Adrenal gland (tissue), 12 donors: ENCODE results near the gene MIER3. TPM values are rescaled to one million over a fixed set of nuclear protein-coding genes. Genes with fewer than 3 reads are reported as not detected.

Experiments used
- DNase-seq, 7 donors: peaks; one replicate each; pipeline ENCODE4 v3.0.0-alpha.2; 2019 to 2020
- H3K27ac ChIP-seq, 5 donors: fragments of 200-600 bp; sonication (generic) in 4 of 5; 1 replicate in 3 of 5; 2 replicates in 2 of 5; pipeline versions ENCODE4 v1.5.1 to v1.8.0; 2016 to 2020; ENCODE audit warnings: mild to moderate bottlenecking in 1 of 5
- H3K27me3 ChIP-seq: fragments of 200-600 bp; 2 replicates; pipeline ENCODE4 v1.8.0; 2021
- H3K36me3 ChIP-seq, 2 donors: fragments of 200-600 bp; replicated peaks in 1 of 2; 1 replicate in 1 of 2; 2 replicates in 1 of 2; pipeline versions ENCODE4 v1.5.1 to v1.8.0; 2018 to 2022
- H3K4me1 ChIP-seq, 2 donors: fragments of 200-600 bp; replicated peaks in 1 of 2; 1 replicate in 1 of 2; 2 replicates in 1 of 2; pipeline versions ENCODE4 v1.5.1 to v1.8.0; 2018 to 2021
- H3K4me3 ChIP-seq, 4 donors: fragments of 200-600 bp; sonication (generic) in 3 of 4; one replicate each; pipeline ENCODE4 v1.5.1; 2016 to 2018
- H3K9me3 ChIP-seq, 3 donors: fragments of 200-600 bp; sonication (generic) in 1 of 3; replicated peaks in 1 of 3; 1 replicate in 2 of 3; 2 replicates in 1 of 3; pipeline versions ENCODE4 v1.5.1 to v1.8.0; 2016 to 2021
- POLR2A ChIP-seq, 2 donors: fragments of 450-650 bp; IDR thresholded peaks; one replicate each; pipeline ENCODE4 v1.6.1; 2017; ENCODE audit warnings: antibody characterized with exemption in 2 of 2, mild to moderate bottlenecking in 2 of 2, moderate library complexity in 1 of 2
- WGBS, 4 donors: extraction: QIAGEN DNeasy Blood & Tissue Kit in 2 of 4; methylation state at CpG; one replicate each; pipeline versions ENCODE4 v1.1.5 to v1.1.7; 2013 to 2017; 5-methylcytosine and 5-hydroxymethylcytosine counted together
- intact Hi-C, 2 donors: fragments of 100-400 bp; cut with DNase I; formaldehyde crosslinking; loops; one replicate each; pipeline versions ENCODE4 v1.14.1 to v1.15.0; 2022 to 2023
- polyA plus RNA-seq, 3 donors: library from polyadenylated mRNA; stranded (reverse); fragments of 200-250 nt in 2 of 3; fragments of 350-450 nt in 1 of 3; fragmentation: Illumina TruSeq in 1 of 3; extraction: RNeasy Lipid Tissue Mini Kit (QIAGEN cat#74804) in 1 of 3; gene quantifications; one replicate each; pipeline ENCODE4 v1.2.3, GENCODE V29; 2013 to 2014
- total RNA-seq, 9 donors: library from RNA; depleted of rRNA in 4 of 9; stranded (reverse); fragments of >200 nt in 4 of 9; fragments of 120-200 nt in 1 of 9; fragmentation: NEBNext Ultra II Directional in 1 of 9; extraction: Animal tissue kit (Norgen Biotek cat#: 25700) in 1 of 9; gene quantifications; one replicate each; pipeline versions ENCODE4 v1.1.0 to v1.2.4, GENCODE V29; 2013 to 2023
- TF ChIP-seq, protein P1 (sequence below), 6 experiments: fragments of 450-650 bp in 4 of 6; fragments of 200-600 bp in 2 of 6; sonication (generic) in 1 of 6; IDR thresholded peaks; 1 replicate in 5 of 6; 2 replicates in 1 of 6; pipeline versions ENCODE4 v1.5.1 to v1.8.0; 2016 to 2021; ENCODE audit warnings: antibody characterized with exemption in 6 of 6, mild to moderate bottlenecking in 2 of 6, moderate library complexity in 1 of 6
- donor health status: healthy with polysubstance abuse.
- donor health status: Bipolar disorder and iron deficiency.
- donor health status: DM: yes; HTN: yes; CAD: no.
- donor health status: DM: no; HTN: no; CAD: no.
- donor health status: DM: no; HTN: no; CAD: no.
- donor health status: DM: yes; HTN: yes; CAD: no.

The MIER3 gene
- total and polyA plus RNA-seq, 12 donors, result 5.1 to 30.2 (median 19.1) TPM

DNA sequence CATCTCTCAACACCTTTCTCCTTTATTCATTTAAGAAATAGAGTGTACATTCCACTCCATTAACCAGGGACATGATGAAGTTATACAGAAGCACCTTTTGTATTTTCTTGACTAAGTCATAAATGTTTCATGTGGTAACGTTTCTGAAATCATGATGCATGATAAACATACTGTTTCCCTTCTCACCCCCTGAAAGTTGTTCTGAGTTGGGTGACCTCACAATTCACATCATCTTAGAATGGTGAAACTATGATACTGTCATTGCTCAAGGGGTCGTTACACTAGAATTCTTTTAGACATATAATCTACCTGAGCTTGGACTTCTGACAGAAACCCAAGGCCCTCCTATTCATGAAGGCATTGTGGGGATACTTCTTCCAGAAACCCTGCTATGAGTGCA, 37.8 kb upstream of the MIER3 start:
- intact Hi-C loops, result no loop called here
- H3K9me3 ChIP-seq, result no peaks in the 10 kb centered on the region
- TF ChIP-seq, protein P1, sequence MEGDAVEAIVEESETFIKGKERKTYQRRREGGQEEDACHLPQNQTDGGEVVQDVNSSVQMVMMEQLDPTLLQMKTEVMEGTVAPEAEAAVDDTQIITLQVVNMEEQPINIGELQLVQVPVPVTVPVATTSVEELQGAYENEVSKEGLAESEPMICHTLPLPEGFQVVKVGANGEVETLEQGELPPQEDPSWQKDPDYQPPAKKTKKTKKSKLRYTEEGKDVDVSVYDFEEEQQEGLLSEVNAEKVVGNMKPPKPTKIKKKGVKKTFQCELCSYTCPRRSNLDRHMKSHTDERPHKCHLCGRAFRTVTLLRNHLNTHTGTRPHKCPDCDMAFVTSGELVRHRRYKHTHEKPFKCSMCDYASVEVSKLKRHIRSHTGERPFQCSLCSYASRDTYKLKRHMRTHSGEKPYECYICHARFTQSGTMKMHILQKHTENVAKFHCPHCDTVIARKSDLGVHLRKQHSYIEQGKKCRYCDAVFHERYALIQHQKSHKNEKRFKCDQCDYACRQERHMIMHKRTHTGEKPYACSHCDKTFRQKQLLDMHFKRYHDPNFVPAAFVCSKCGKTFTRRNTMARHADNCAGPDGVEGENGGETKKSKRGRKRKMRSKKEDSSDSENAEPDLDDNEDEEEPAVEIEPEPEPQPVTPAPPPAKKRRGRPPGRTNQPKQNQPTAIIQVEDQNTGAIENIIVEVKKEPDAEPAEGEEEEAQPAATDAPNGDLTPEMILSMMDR (IDR thresholded peaks at IDR 0.05), result no peak
- no peak for TF ChIP-seq POLR2A (IDR thresholded peaks at IDR 0.05)
- no peak overlapping the region for H3K4me3 ChIP-seq
- H3K27ac ChIP-seq, result no peak overlapping the region
- no peaks in the 10 kb centered on the region for H3K36me3 ChIP-seq
- 58 to 80% (median 72%) methylated on average over 2 of the region's 2 CpGs for WGBS, 4 donors
- H3K4me1 ChIP-seq, result no peaks in the 10 kb centered on the region
- no peaks in the 10 kb centered on the region for H3K27me3 ChIP-seq
- no peak for DNase-seq

DNA sequence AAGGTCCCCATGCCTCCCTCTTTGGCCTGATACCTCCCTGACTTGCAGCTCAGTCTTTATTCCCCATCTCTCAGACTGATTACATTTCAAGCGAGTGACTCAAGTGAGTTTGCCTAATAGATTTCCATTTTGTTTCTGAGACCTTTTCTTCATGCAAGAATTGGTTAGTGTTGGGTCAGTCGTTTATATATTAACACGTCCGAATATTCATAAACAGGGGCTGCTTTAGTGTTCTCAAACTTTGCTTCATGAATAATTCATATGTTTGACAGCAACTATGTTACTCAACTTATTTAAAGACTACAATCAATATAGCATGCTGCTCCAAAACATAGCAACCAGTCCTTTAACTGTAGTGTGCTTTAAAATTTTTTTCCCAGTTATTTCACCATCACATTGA, 36.6 kb upstream of the MIER3 start:
- no peaks in the 10 kb centered on the region for H3K9me3 ChIP-seq
- 81 to 84% (median 84%) methylated on average over 4 of the region's 4 CpGs for whole genome bisulfite sequencing, 4 donors
- intact Hi-C loops, result no loop called here
- no peaks in the 10 kb centered on the region for H3K4me1 ChIP-seq
- no peak overlapping the region for H3K4me3 ChIP-seq
- TF ChIP-seq, protein P1 (IDR thresholded peaks at IDR 0.05), result no peak
- TF ChIP-seq POLR2A (IDR thresholded peaks at IDR 0.05), result no peak
- H3K36me3 ChIP-seq, result no peaks in the 10 kb centered on the region
- H3K27ac ChIP-seq, result no peak overlapping the region
- DNase-seq, result no peak
- H3K27me3 ChIP-seq, result no peaks in the 10 kb centered on the region

DNA sequence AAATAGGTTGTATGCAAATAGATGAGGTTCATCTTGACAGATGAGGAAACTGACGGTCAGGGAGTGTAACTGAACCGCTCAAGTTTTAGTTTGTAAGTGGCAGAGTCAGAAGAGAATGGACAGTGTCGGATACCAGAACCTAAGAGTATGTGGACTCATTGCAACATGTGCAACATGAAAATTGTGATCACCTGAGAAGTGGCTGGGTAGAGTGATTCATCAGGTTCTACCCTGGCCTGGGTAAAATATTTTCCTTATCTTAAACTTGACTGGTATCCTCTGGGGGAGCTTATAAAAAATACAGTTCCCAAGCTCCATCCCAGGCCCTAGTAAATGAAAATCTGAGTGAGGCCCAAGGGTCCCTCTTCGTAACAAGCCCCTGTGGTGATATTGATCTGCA, 35.2 kb upstream of the MIER3 start:
- no peak for DNase-seq
- TF ChIP-seq POLR2A (IDR thresholded peaks at IDR 0.05), result no peak
- TF ChIP-seq, protein P1 (IDR thresholded peaks at IDR 0.05), result no peak
- Histone ChIP-seq H3K9me3 (no peaks in the 10 kb centered on the region), H3K4me1 (no peaks in the 10 kb centered on the region), H3K27ac (no peak overlapping the region), H3K4me3 (no peak overlapping the region), H3K36me3 (no peaks in the 10 kb centered on the region), H3K27me3 (no peaks in the 10 kb centered on the region)
- 93 to 98% (median 94%) methylated on average over 4 of the region's 4 CpGs for WGBS, 4 donors
- intact Hi-C loops, result no loop called here

DNA sequence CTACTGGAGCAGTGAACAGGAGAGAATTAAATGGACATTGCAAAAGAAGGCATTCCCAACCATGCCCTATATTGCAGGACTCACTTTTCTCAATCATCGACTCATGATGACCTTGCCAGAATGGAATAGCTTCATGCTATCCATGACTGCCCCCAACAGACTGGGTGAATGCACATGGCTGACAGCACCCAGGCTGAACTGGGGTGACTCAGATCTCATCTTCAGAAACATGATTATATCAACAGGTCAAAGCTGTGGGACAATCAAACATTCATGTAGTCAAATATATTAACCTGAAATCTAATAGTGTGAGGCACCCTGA, 34.7 kb upstream of the MIER3 start:
- no peak for TF ChIP-seq POLR2A (IDR thresholded peaks at IDR 0.05)
- TF ChIP-seq, protein P1 (IDR thresholded peaks at IDR 0.05), result no peak
- intact Hi-C loops, result no loop called here
- 69 to 100% (median 83%) methylated on average over 1 of the region's 1 CpG for WGBS, 4 donors
- Histone ChIP-seq H3K27ac (no peak overlapping the region), H3K4me1 (no peaks in the 10 kb centered on the region), H3K36me3 (no peaks in the 10 kb centered on the region), H3K9me3 (no peaks in the 10 kb centered on the region), H3K4me3 (no peak overlapping the region), H3K27me3 (no peaks in the 10 kb centered on the region)
- no peak for DNase-seq
